Stomach (tissue), 9 donors: ENCODE data around the gene ACVRL1. TPM values are rescaled to one million over a fixed set of nuclear protein-coding genes. Genes with fewer than 3 reads are reported as not detected.

Source experiments
- DNase-seq, 2 donors: peaks; one replicate each; pipeline versions ENCODE4 v3.0.0 to v3.0.0-alpha.2; 2013 to 2019
- H3K27ac ChIP-seq, 5 donors: fragments of 200-600 bp in 4 of 5; sonication (generic) in 4 of 5; one replicate each; pipeline ENCODE4 v1.5.1; 2013 to 2019; ENCODE audit warnings: mild to moderate bottlenecking in 1 of 5, moderate library complexity in 1 of 5
- H3K27me3 ChIP-seq, 3 donors: fragments of 200-600 bp; sonication (generic); one replicate each; pipeline ENCODE4 v1.5.1; 2017 to 2019; ENCODE audit warnings: mixed run types in 1 of 3
- H3K36me3 ChIP-seq, 4 donors: fragments of 200-600 bp; sonication (generic); 1 replicate in 3 of 4; 2 replicates in 1 of 4; pipeline ENCODE4 v1.5.1; 2016 to 2019
- H3K4me1 ChIP-seq, 4 donors: fragments of 200-600 bp; sonication (generic); one replicate each; pipeline ENCODE4 v1.5.1; 2016 to 2019
- H3K4me3 ChIP-seq, 4 donors: fragments of 200-600 bp; sonication (generic) in 3 of 4; one replicate each; pipeline ENCODE4 v1.5.1; 2016 to 2019; ENCODE audit warnings: mild to moderate bottlenecking in 1 of 4
- H3K9me3 ChIP-seq, 4 donors: fragments of 200-600 bp; sonication (generic); one replicate each; pipeline ENCODE4 v1.5.1; 2016 to 2019
- CTCF ChIP-seq, 7 experiments: fragments of 450-650 bp in 4 of 7; fragments of 200-600 bp in 3 of 7; sonication (generic) in 3 of 7; IDR thresholded peaks; one replicate each; pipeline ENCODE4 v1.5.1; 2016 to 2019; ENCODE audit warnings: antibody characterized with exemption in 7 of 7, control low read depth in 2 of 7, mild to moderate bottlenecking in 1 of 7
- EP300 ChIP-seq: sonication (generic); formaldehyde crosslinking; IDR thresholded peaks from one replicate; pipeline ENCODE4 v1.6.1; 2017; ENCODE audit warnings: antibody characterized with exemption
- POLR2A ChIP-seq, 4 donors: fragments of 450-650 bp; IDR thresholded peaks; one replicate each; pipeline ENCODE4 v1.6.1; 2016; ENCODE audit warnings: antibody characterized with exemption in 4 of 4, control low read depth in 2 of 4, mild to moderate bottlenecking in 1 of 4, moderate library complexity in 1 of 4
- POLR2AphosphoS5 ChIP-seq, 3 donors: sonication (generic); formaldehyde crosslinking; IDR thresholded peaks; one replicate each; pipeline ENCODE4 v1.6.1; 2016; ENCODE audit warnings: antibody characterized with exemption in 3 of 3
- WGBS, 5 donors: extraction: QIAGEN DNeasy Blood & Tissue Kit in 3 of 5; methylation state at CpG; one replicate each; pipeline versions ENCODE4 v1.1.5 to v1.1.7; 2013 to 2018; 5-methylcytosine and 5-hydroxymethylcytosine counted together
- intact Hi-C: fragments of 100-400 bp; cut with DNase I; formaldehyde crosslinking; loops from one replicate; pipeline ENCODE4 v1.15.1; 2023; ENCODE audit warnings: low total_unique reads
- polyA plus RNA-seq, 3 donors: library from polyadenylated mRNA; stranded (reverse); fragments of 200-250 nt; gene quantifications; one replicate each; pipeline ENCODE4 v1.2.3, GENCODE V29; 2013
- total RNA-seq, 5 donors: library from RNA; depleted of rRNA; stranded (reverse); fragments of >200 nt; gene quantifications; one replicate each; pipeline versions ENCODE4 v1.1.0 to v1.2.3, GENCODE V29; 2014 to 2016
- donor health status: healthy with polysubstance abuse.
- donor health status: Bipolar disorder and iron deficiency.
- donor health status: healthy.

The ACVRL1 gene
- total and polyA plus RNA-seq, 8 donors: 11.0 to 117 (median 45.4) TPM

- no peak overlapping the region for H3K4me3 ChIP-seq
- no peak for TF ChIP-seq POLR2AphosphoS5 (IDR thresholded peaks at IDR 0.05)
- TF ChIP-seq POLR2A (IDR thresholded peaks at IDR 0.05): no peak
- TF ChIP-seq CTCF (IDR thresholded peaks at IDR 0.05): no peak
- no peak for TF ChIP-seq EP300
- no peaks in the 10 kb centered on the region for H3K36me3 ChIP-seq
- peak; percentile 7 to 69 for DNase-seq
- H3K4me1 ChIP-seq: peaks cover 0 to 14% (median 11%) of the 10 kb centered on the region in 4 donors
- intact Hi-C loops: no loop called here
- no peaks in the 10 kb centered on the region for H3K27me3 ChIP-seq
- H3K9me3 ChIP-seq: peaks cover 0 to 20% (median 5%) of the 10 kb centered on the region in 4 donors
- no peak overlapping the region for H3K27ac ChIP-seq
- WGBS, 5 donors: 35 to 58% (median 49%) methylated on average over 15 of the region's 15 CpGs
Observed at GRCh38 chr12:51941011-51941581, 33.8 kb downstream of the ACVRL1 start.

GRCh38 chr12:51941604-51942003 lies 34.3 kb downstream of the ACVRL1 start:
- intact Hi-C loops: no loop called here
- no peaks in the 10 kb centered on the region for H3K36me3 ChIP-seq
- TF ChIP-seq EP300 (no peak), POLR2AphosphoS5 (IDR thresholded peaks at IDR 0.05) (no peak), CTCF (IDR thresholded peaks at IDR 0.05) (no peak), POLR2A (IDR thresholded peaks at IDR 0.05) (no peak)
- H3K27ac ChIP-seq: no peak overlapping the region
- peak in 1 of 2 donors; percentile 60 for DNase-seq
- no peaks in the 10 kb centered on the region for H3K27me3 ChIP-seq
- H3K4me1 ChIP-seq: peaks cover 0 to 14% (median 11%) of the 10 kb centered on the region in 4 donors
- H3K4me3 ChIP-seq: no peak overlapping the region
- WGBS, 5 donors: 44 to 63% (median 50%) methylated on average over 4 of the region's 4 CpGs
- H3K9me3 ChIP-seq: peaks cover 0 to 20% (median 5%) of the 10 kb centered on the region in 4 donors

- Histone ChIP-seq H3K27ac (no peak overlapping the region), H3K4me3 (no peak overlapping the region), H3K9me3 (peaks cover 0 to 20% (median 5%) of the 10 kb centered on the region in 4 donors), H3K4me1 (peaks cover 0 to 14% (median 11%) of the 10 kb centered on the region in 4 donors), H3K36me3 (no peaks in the 10 kb centered on the region), H3K27me3 (no peaks in the 10 kb centered on the region)
- intact Hi-C loops: no loop called here
- 89 to 95% (median 93%) methylated on average over 7 of the region's 7 CpGs for WGBS, 5 donors
- no peak for TF ChIP-seq CTCF (IDR thresholded peaks at IDR 0.05)
- TF ChIP-seq POLR2AphosphoS5 (IDR thresholded peaks at IDR 0.05): no peak
- no peak for TF ChIP-seq EP300
- no peak for TF ChIP-seq POLR2A (IDR thresholded peaks at IDR 0.05)
- peak in 1 of 2 donors; percentile 4 for DNase-seq
Observed at GRCh38 chr12:51942056-51942455, 34.8 kb downstream of the ACVRL1 start.

GRCh38 chr12:51942501-51943000 lies 35.2 kb downstream of the ACVRL1 start:
- H3K27ac ChIP-seq: no peak overlapping the region
- 86 to 93% (median 90%) methylated on average over 6 of the region's 6 CpGs for WGBS, 5 donors

More at GRCh38 chr12:51942501-51943000, 35.2 kb downstream of the ACVRL1 start:
- Histone ChIP-seq H3K4me1 (peaks cover 0 to 14% (median 11%) of the 10 kb centered on the region in 4 donors), H3K36me3 (no peaks in the 10 kb centered on the region), H3K9me3 (peaks cover 0 to 20% (median 5%) of the 10 kb centered on the region in 4 donors), H3K4me3 (no peak overlapping the region), H3K27me3 (no peaks in the 10 kb centered on the region)
- TF ChIP-seq EP300: no peak
- no peak for TF ChIP-seq POLR2A (IDR thresholded peaks at IDR 0.05)
- TF ChIP-seq CTCF (IDR thresholded peaks at IDR 0.05): no peak
- TF ChIP-seq POLR2AphosphoS5 (IDR thresholded peaks at IDR 0.05): no peak
- intact Hi-C loops: no loop called here
- DNase-seq: peak in 1 of 2 donors; percentile 10
